HCT116 (cell line): ENCODE measurements around the gene INSIG2.

Source experiments
- JUND ChIP-seq: IDR thresholded peaks from 2 replicates; pipeline ENCODE4 v1.6.1; 2012
- POLR2A ChIP-seq: IDR thresholded peaks from 2 replicates; pipeline ENCODE4 v1.7.0; 2011; ENCODE audit warnings: borderline replicate concordance; ENCODE audit not compliant: insufficient read depth, insufficient read length; ENCODE audit errors: extremely low read depth
- TF ChIP-seq, protein P1 (sequence below), 3 experiments: fragments of 200-600 bp in 1 of 3; sonication (generic) in 1 of 3; IDR thresholded peaks in 2 of 3; conservative IDR thresholded peaks in 1 of 3; 2 replicates each; pipeline ENCODE4 v1.5.1; 2012 to 2017; ENCODE audit warnings: low read depth in 2 of 3, low read length in 2 of 3, antibody characterized with exemption in 1 of 3, borderline replicate concordance in 1 of 3, control low read depth in 1 of 3, mild to moderate bottlenecking in 1 of 3, mixed read lengths in 1 of 3, mixed run types in 1 of 3, moderate library complexity in 1 of 3; ENCODE audit not compliant: insufficient read depth in 1 of 3

DNA sequence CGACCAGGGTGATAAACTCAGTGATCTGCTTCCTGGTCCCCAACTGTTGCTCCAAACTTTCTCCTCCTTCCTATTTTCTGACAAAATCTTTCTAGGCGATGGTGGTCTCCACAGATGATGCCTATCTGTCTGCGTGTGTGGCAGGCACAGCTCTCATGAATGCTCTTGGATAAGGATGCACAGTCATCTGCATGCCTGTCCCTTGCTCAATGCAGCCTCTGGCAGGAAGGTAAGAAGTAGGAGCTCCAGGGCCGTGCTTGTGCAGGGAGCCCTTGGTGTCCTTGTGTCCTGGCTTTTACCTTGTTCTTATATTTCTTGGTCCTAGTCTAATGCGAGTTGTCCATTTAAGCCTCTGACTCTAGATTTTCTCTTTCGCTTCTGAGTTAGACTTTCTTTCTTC is 57.5 kb downstream of the INSIG2 start:
- no peak for TF ChIP-seq JUND
- no peak for TF ChIP-seq POLR2A
- TF ChIP-seq, protein P1, sequence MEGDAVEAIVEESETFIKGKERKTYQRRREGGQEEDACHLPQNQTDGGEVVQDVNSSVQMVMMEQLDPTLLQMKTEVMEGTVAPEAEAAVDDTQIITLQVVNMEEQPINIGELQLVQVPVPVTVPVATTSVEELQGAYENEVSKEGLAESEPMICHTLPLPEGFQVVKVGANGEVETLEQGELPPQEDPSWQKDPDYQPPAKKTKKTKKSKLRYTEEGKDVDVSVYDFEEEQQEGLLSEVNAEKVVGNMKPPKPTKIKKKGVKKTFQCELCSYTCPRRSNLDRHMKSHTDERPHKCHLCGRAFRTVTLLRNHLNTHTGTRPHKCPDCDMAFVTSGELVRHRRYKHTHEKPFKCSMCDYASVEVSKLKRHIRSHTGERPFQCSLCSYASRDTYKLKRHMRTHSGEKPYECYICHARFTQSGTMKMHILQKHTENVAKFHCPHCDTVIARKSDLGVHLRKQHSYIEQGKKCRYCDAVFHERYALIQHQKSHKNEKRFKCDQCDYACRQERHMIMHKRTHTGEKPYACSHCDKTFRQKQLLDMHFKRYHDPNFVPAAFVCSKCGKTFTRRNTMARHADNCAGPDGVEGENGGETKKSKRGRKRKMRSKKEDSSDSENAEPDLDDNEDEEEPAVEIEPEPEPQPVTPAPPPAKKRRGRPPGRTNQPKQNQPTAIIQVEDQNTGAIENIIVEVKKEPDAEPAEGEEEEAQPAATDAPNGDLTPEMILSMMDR (IDR thresholded peaks at IDR 0.05 in 2 of 3, conservative IDR thresholded peaks at IDR 0.05 in 1 of 3; ENCODE audit: borderline replicate concordance in 1 of 3, insufficient read depth in 1 of 3, low read depth in 2 of 3, low read length in 2 of 3): no peak
